Nephron progenitor cell (in vitro differentiated cells): ENCODE measurements around the gene HUNK.
A peak's percentile ranks its signal among the peaks of the same experiment; 100 is the strongest.

Experiments used
- DNase-seq: peaks from one replicate; pipeline ENCODE4 v3.0.0; 2021
- H3K27ac Mint-ChIP-seq: 2 replicates; pipeline ENCODE4 v1.8.0; 2021; ENCODE audit warnings: mild to moderate bottlenecking, moderate library complexity, mixed read lengths
- H3K27me3 Mint-ChIP-seq: 2 replicates; pipeline ENCODE4 v1.8.0; 2021; ENCODE audit warnings: mild to moderate bottlenecking, low read depth, mixed read lengths; ENCODE audit not compliant: poor library complexity
- H3K36me3 Mint-ChIP-seq: 2 replicates; pipeline ENCODE4 v1.8.0; 2021; ENCODE audit warnings: low read depth, mixed read lengths
- H3K4me1 Mint-ChIP-seq: 2 replicates; pipeline ENCODE4 v1.8.0; 2021; ENCODE audit warnings: mixed read lengths
- H3K4me3 Mint-ChIP-seq: 2 replicates; pipeline ENCODE4 v1.8.0; 2021; ENCODE audit warnings: mild to moderate bottlenecking, moderate library complexity, mixed read lengths
- H3K9me3 Mint-ChIP-seq: 2 replicates; pipeline ENCODE4 v1.8.0; 2021; ENCODE audit warnings: mild to moderate bottlenecking, moderate library complexity, mixed read lengths
- TF ChIP-seq, protein P1 (sequence below): fragments of 200-600 bp; sonication (generic); IDR thresholded peaks from 2 replicates; pipeline ENCODE4 v1.5.0; 2021; ENCODE audit warnings: antibody characterized with exemption

The HUNK gene

DNA sequence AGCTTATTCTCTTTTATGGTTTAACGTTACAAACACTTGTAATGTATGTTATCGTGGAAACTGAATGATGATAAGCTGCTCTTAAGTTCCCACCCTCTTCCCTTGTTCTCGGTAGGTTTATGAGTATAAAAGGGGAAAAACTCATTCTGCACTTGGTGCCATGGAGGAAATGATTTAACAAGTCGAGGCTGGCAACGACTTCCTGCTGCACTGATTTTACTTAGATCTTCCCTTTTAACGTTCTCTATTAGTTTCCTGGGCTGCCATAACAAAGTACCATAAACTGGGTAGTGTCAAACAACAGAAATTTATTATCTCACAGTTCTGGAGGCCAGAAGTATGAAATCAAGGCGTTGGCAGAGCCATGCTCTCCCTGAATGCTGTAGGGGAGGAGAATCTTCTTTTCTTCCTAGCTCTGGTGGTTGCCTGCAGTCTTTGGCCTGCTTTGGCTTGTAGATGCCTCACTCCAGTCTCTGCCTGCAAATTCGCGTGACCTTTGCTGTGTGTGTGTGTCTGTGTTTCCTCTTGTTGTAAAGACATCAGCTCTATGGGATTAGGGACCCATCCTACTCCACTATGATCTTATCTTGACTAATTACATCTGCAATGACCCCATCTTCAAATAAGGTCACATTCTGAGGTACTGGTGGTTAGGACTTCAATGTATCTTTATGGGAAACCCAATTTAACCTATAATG lies 26.3 kb downstream of the HUNK start:
- TF ChIP-seq, protein P1, sequence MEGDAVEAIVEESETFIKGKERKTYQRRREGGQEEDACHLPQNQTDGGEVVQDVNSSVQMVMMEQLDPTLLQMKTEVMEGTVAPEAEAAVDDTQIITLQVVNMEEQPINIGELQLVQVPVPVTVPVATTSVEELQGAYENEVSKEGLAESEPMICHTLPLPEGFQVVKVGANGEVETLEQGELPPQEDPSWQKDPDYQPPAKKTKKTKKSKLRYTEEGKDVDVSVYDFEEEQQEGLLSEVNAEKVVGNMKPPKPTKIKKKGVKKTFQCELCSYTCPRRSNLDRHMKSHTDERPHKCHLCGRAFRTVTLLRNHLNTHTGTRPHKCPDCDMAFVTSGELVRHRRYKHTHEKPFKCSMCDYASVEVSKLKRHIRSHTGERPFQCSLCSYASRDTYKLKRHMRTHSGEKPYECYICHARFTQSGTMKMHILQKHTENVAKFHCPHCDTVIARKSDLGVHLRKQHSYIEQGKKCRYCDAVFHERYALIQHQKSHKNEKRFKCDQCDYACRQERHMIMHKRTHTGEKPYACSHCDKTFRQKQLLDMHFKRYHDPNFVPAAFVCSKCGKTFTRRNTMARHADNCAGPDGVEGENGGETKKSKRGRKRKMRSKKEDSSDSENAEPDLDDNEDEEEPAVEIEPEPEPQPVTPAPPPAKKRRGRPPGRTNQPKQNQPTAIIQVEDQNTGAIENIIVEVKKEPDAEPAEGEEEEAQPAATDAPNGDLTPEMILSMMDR: no peak
- H3K36me3 Mint-ChIP-seq: peaks cover 39% of the 10 kb centered on the region
- no peaks in the 10 kb centered on the region for H3K9me3 Mint-ChIP-seq
- peaks cover 95% of the 10 kb centered on the region for H3K4me1 Mint-ChIP-seq
- H3K27me3 Mint-ChIP-seq: no peaks in the 10 kb centered on the region
- no peak for DNase-seq
- H3K27ac Mint-ChIP-seq: peak overlapping the region; percentile 91
- H3K4me3 Mint-ChIP-seq: peak overlapping the region; percentile 37

DNA sequence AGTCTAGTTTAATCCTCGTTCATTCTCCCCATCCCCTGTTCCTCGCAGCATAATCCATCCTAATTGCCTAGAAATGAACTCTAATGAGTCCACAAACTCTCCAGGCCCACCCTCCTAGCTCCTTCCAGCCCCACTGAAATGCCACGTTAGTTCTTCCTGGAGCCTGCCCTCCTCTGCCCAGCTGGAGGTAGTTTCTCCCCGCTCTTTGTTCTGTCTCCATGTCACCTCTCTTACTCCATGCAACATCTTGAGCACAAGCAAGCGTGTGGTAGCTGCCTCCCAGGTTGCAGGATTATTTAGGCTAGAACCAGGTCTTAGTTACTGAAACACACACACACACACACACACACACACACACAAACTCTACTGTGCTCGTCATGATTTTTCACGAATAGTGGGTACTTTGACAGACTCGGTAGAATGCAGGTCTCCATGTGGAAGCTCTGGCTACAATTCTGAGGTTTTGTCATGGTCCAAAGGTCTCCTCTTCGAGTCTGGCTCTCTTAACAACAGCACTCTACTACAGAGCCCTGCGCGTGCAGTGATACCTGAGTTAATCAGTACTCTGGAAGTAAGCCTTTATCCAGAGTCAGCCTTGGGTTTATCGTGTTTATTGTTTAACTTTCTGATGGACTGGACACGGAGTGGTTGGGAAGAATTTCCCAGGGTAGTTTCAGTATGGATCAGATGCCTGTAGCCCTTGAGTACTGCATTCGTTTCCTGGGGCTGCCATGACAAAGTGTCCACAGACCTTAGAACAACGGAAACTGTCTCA lies 27.5 kb downstream of the HUNK start:
- H3K4me1 Mint-ChIP-seq: peaks cover 95% of the 10 kb centered on the region
- peak overlapping the region; percentile 91 for H3K27ac Mint-ChIP-seq
- DNase-seq: no peak
- TF ChIP-seq, protein P1: no peak
- no peaks in the 10 kb centered on the region for H3K27me3 Mint-ChIP-seq
- peaks cover 40% of the 10 kb centered on the region for H3K36me3 Mint-ChIP-seq
- no peaks in the 10 kb centered on the region for H3K9me3 Mint-ChIP-seq
- no peak overlapping the region for H3K4me3 Mint-ChIP-seq

DNA sequence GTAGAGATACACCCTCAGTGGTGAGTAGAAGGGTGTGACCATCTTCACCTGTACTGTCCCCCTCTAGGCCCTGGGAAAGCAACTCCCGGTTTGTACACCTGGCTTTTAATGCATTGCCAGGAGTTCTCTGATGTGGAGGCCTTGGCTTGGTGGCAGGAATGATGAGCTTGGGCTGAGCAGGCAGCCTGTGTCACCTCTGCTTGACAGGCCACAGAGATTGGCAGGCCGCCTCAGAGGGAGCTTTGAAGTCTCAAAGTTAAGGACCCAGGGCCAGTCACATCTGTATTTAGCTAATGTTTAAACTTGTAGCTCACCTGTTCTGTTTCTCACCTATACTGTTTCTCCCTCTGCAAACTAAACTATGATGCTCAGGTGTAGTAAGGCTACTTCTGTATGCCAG lies 28.5 kb downstream of the HUNK start:
- H3K27me3 Mint-ChIP-seq: no peaks in the 10 kb centered on the region
- peaks cover 43% of the 10 kb centered on the region for H3K36me3 Mint-ChIP-seq
- H3K4me3 Mint-ChIP-seq: no peak overlapping the region
- H3K9me3 Mint-ChIP-seq: no peaks in the 10 kb centered on the region
- H3K4me1 Mint-ChIP-seq: peaks cover 95% of the 10 kb centered on the region
- H3K27ac Mint-ChIP-seq: no peak overlapping the region
- DNase-seq: no peak
- TF ChIP-seq, protein P1: no peak

DNA sequence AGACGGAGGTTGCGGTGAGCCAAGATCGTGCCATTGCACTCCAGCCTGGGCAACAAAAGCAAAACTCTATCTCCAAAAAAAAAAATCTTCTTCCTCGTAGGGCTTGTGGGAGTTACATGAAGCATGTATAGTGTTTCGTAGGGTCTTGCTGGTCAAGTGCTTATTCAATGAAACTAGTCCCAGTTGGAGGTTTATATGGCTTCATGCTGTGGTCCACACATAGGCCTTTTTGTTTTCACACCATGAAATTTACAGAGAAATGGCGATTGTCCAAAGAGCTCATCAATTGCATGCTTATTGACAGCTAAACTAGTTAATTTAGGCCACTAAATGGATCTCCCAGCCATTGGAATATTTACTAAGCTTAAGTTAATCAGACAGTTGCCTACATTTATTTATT lies 29.6 kb downstream of the HUNK start:
- no peak for DNase-seq
- TF ChIP-seq, protein P1: no peak
- H3K27ac Mint-ChIP-seq: no peak overlapping the region
- H3K36me3 Mint-ChIP-seq: peaks cover 46% of the 10 kb centered on the region
- peaks cover 94% of the 10 kb centered on the region for H3K4me1 Mint-ChIP-seq
- H3K4me3 Mint-ChIP-seq: no peak overlapping the region
- H3K9me3 Mint-ChIP-seq: peaks cover 3% of the 10 kb centered on the region
- no peaks in the 10 kb centered on the region for H3K27me3 Mint-ChIP-seq

DNA sequence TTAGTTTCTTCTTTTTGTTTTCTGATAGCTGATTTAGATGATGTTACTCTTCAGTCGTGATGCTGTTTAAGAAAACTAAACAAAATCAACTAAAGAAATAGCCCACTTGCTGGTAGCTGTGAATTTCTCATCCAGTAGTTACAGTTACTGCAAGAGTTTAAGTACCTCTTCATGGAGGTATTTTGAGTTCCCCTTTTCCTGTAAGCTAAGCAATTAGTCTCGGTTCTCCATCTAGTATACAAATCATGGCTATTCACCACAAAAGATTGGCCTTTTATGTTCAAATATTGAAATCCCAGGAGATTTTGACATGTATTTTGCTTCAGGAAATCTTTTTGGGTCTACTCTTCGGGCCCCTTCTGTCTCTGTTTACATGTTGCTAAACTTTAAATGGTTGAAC lies 31.1 kb downstream of the HUNK start:
- Mint-ChIP-seq H3K36me3 (peaks cover 42% of the 10 kb centered on the region), H3K9me3 (peaks cover 4% of the 10 kb centered on the region), H3K27ac (peak overlapping the region; percentile 72), H3K27me3 (no peaks in the 10 kb centered on the region), H3K4me3 (no peak overlapping the region), H3K4me1 (peaks cover 96% of the 10 kb centered on the region)
- no peak for DNase-seq
- TF ChIP-seq, protein P1: no peak
